Stomach (tissue), 4 donors: Measurements from ENCODE around the gene SH3BP5.

Source experiments
- CTCF ChIP-seq, 7 experiments: fragments of 450-650 bp in 4 of 7; fragments of 200-600 bp in 3 of 7; sonication (generic) in 3 of 7; IDR thresholded peaks; one replicate each; pipeline ENCODE4 v1.5.1; 2016 to 2019; ENCODE audit warnings: antibody characterized with exemption in 7 of 7, control low read depth in 2 of 7, mild to moderate bottlenecking in 1 of 7
- EP300 ChIP-seq: sonication (generic); formaldehyde crosslinking; IDR thresholded peaks from one replicate; pipeline ENCODE4 v1.6.1; 2017; ENCODE audit warnings: antibody characterized with exemption
- POLR2A ChIP-seq, 4 donors: fragments of 450-650 bp; IDR thresholded peaks; one replicate each; pipeline ENCODE4 v1.6.1; 2016; ENCODE audit warnings: antibody characterized with exemption in 4 of 4, control low read depth in 2 of 4, mild to moderate bottlenecking in 1 of 4, moderate library complexity in 1 of 4
- POLR2AphosphoS5 ChIP-seq, 3 donors: sonication (generic); formaldehyde crosslinking; IDR thresholded peaks; one replicate each; pipeline ENCODE4 v1.6.1; 2016; ENCODE audit warnings: antibody characterized with exemption in 3 of 3

GRCh38 chr3:15323063-15323462 is 9.3 kb downstream of the SH3BP5 start:
- no peak for TF ChIP-seq CTCF (IDR thresholded peaks at IDR 0.05)
- no peak for TF ChIP-seq POLR2AphosphoS5 (IDR thresholded peaks at IDR 0.05)
- TF ChIP-seq POLR2A (IDR thresholded peaks at IDR 0.05): no peak
- TF ChIP-seq EP300: no peak
